ENCODE data around the gene TRERF1. TPM values are rescaled to one million over a fixed set of nuclear protein-coding genes. Genes with fewer than 3 reads are reported as not detected.
"Not testable (repeated sequence)": the region's sequence is repeated elsewhere in the genome, so short reads cannot be mapped to it uniquely, and the experiment has no call there.

Gene TRERF1
- total RNA-seq, 1 donor from 2014 or later, result 8.7 TPM

GRCh38 chr6:42210551-42210950 is 241.2 kb downstream of the TRERF1 start:
- no peak for DNase-seq (ENCODE audit: low spot score)
- Mint-ChIP-seq H3K27ac (ENCODE audit: unreplicated experiment) (no peak overlapping the region), H3K4me3 (ENCODE audit: unreplicated experiment) (no peak overlapping the region), H3K4me1 (ENCODE audit: unreplicated experiment) (no peaks in the 10 kb centered on the region), H3K27me3 (ENCODE audit: unreplicated experiment) (no peaks in the 10 kb centered on the region), H3K9me3 (ENCODE audit: unreplicated experiment) (no peaks in the 10 kb centered on the region), H3K36me3 (ENCODE audit: low read depth, unreplicated experiment) (peaks cover 17% of the 10 kb centered on the region)
- TF ChIP-seq CTCF (IDR thresholded peaks at IDR 0.05; ENCODE audit: unreplicated experiment), result no peak

GRCh38 chr6:42207559-42207958 is 244.2 kb downstream of the TRERF1 start:
- peaks cover 14% of the 10 kb centered on the region for H3K36me3 Mint-ChIP-seq (ENCODE audit: low read depth, unreplicated experiment)
- not testable (repeated sequence) for DNase-seq (ENCODE audit: low spot score); H3K9me3 Mint-ChIP-seq (ENCODE audit: unreplicated experiment); H3K27ac Mint-ChIP-seq (ENCODE audit: unreplicated experiment); H3K27me3 Mint-ChIP-seq (ENCODE audit: unreplicated experiment); H3K4me1 Mint-ChIP-seq (ENCODE audit: unreplicated experiment); H3K4me3 Mint-ChIP-seq (ENCODE audit: unreplicated experiment)

GRCh38 chr6:42204768-42205282 is 246.9 kb downstream of the TRERF1 start:
- no peak for TF ChIP-seq CTCF (IDR thresholded peaks at IDR 0.05; ENCODE audit: unreplicated experiment)
- Mint-ChIP-seq H3K4me1 (ENCODE audit: unreplicated experiment) (no peaks in the 10 kb centered on the region), H3K4me3 (ENCODE audit: unreplicated experiment) (no peak overlapping the region), H3K9me3 (ENCODE audit: unreplicated experiment) (no peaks in the 10 kb centered on the region), H3K27me3 (ENCODE audit: unreplicated experiment) (no peaks in the 10 kb centered on the region), H3K27ac (ENCODE audit: unreplicated experiment) (no peak overlapping the region), H3K36me3 (ENCODE audit: low read depth, unreplicated experiment) (peaks cover 14% of the 10 kb centered on the region)
- DNase-seq (ENCODE audit: low spot score), result no peak

- no peak for TF ChIP-seq CTCF (IDR thresholded peaks at IDR 0.05; ENCODE audit: unreplicated experiment)
- H3K36me3 Mint-ChIP-seq (ENCODE audit: low read depth, unreplicated experiment), result peaks cover 9% of the 10 kb centered on the region
- no peak for DNase-seq (ENCODE audit: low spot score)
- H3K4me3 Mint-ChIP-seq (ENCODE audit: unreplicated experiment), result no peak overlapping the region
- H3K4me1 Mint-ChIP-seq (ENCODE audit: unreplicated experiment), result no peaks in the 10 kb centered on the region
- no peak overlapping the region for H3K27ac Mint-ChIP-seq (ENCODE audit: unreplicated experiment)
- no peaks in the 10 kb centered on the region for H3K27me3 Mint-ChIP-seq (ENCODE audit: unreplicated experiment)
- no peaks in the 10 kb centered on the region for H3K9me3 Mint-ChIP-seq (ENCODE audit: unreplicated experiment)
These were observed 248.5 kb downstream of the TRERF1 start for GRCh38 chr6:42203183-42203582.

- H3K27me3 Mint-ChIP-seq (ENCODE audit: unreplicated experiment); H3K4me1 Mint-ChIP-seq (ENCODE audit: unreplicated experiment); DNase-seq (ENCODE audit: low spot score); H3K4me3 Mint-ChIP-seq (ENCODE audit: unreplicated experiment); H3K36me3 Mint-ChIP-seq (ENCODE audit: low read depth, unreplicated experiment); H3K27ac Mint-ChIP-seq (ENCODE audit: unreplicated experiment); H3K9me3 Mint-ChIP-seq (ENCODE audit: unreplicated experiment): not testable (repeated sequence)
These were observed 249.4 kb downstream of the TRERF1 start for GRCh38 chr6:42202131-42202915.

GRCh38 chr6:42201382-42201781 is 250.3 kb downstream of the TRERF1 start:
- DNase-seq (ENCODE audit: low spot score), result no peak
- no peak for TF ChIP-seq CTCF (IDR thresholded peaks at IDR 0.05; ENCODE audit: unreplicated experiment)
- Mint-ChIP-seq H3K27ac (ENCODE audit: unreplicated experiment) (no peak overlapping the region), H3K4me1 (ENCODE audit: unreplicated experiment) (no peaks in the 10 kb centered on the region), H3K9me3 (ENCODE audit: unreplicated experiment) (no peaks in the 10 kb centered on the region), H3K36me3 (ENCODE audit: low read depth, unreplicated experiment) (peaks cover 4% of the 10 kb centered on the region), H3K27me3 (ENCODE audit: unreplicated experiment) (no peaks in the 10 kb centered on the region), H3K4me3 (ENCODE audit: unreplicated experiment) (no peak overlapping the region)
